GM19397 (cell line): ENCODE results near the gene ADAMTS15.

Source experiments
- ATAC-seq: cut with Tn5 transposase; IDR thresholded peaks from one replicate; pipeline ENCODE4 v1.9.1; 2021; ENCODE audit warnings: mild to moderate bottlenecking, moderate library complexity; ENCODE audit not compliant: unreplicated experiment

The ADAMTS15 gene

DNA sequence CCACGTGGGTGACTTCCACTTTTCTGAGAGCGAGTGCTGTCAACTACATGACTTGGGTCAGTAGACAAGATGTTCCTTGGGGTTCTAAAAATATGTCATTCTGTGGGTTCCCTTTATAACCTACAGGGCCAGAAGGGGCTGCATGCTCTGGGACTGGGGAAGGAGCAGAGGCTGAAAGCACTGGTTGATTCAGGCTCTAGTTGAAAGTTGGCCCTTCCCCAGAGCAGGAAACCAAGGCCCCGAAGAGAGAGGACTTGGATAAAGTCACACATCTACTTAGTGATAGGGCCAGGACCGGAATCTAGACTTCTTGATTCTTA, 9.9 kb downstream of the ADAMTS15 start:
- no peak for ATAC-seq

DNA sequence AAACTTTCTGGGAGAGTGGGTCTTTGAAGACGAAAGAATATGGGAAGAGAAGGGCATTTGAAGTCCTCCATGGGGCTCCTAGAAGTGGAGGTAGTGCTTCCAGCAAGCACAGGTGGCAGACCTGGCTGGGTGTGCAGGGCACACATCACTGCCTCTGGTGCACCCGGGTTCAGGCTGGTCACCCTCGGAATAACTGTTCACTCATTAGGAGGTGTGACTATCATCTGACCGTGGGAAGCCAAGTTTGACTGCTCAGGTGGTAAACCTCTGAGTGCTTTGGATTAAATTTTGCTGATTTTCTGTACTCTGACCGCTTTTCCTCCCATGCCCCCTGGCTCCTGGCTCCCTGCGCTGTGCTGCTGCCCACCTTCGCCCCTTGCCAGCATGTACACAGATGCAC, 11.1 kb downstream of the ADAMTS15 start:
- ATAC-seq = no peak

DNA sequence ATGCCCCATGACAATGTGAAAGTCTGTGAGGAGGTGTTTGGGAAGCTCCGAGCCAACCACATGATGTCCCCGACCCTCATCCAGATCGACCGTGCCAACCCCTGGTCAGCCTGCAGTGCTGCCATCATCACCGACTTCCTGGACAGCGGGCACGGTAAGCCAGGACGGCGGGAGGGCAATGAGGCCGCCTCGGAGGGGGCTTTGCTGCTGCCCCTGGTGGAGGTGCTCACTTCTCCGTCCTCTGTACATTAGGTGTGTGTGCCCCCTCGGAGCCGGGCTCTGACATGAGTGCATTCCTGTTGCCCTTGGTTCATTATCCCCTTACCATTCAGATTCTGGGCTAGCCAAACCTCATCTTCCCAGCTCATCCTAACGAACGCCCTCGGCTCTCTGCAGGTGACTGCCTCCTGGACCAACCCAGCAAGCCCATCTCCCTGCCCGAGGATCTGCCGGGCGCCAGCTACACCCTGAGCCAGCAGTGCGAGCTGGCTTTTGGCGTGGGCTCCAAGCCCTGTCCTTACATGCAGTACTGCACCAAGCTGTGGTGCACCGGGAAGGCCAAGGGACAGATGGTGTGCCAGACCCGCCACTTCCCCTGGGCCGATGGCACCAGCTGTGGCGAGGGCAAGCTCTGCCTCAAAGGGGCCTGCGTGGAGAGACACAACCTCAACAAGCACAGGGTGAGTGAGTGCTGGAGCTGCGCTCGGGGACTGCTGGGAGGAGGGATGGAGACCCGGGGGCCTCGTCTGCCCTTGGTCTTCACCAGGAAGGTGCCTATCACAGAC, 13.8 kb downstream of the ADAMTS15 start:
- no peak for ATAC-seq

DNA sequence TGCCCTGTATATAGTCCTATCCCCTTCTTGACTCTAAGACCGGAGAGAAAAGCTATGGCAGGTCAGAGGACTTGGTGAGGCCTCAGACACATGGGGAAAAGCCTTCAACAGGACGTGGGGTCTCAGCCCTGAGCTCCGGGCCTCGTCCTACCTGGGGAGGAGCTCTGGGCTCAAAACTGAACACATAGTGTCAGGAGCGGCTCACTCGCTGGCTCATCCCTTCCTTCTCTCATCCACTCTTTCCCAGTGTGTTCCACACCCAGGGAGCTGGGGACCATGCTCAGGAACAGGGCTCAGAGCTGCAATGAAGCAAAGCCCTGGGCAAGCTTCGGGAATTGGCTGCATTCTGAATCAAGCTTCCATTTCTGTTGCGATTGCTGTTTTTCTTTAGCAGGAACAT, 14.5 kb downstream of the ADAMTS15 start:
- ATAC-seq = no peak

DNA sequence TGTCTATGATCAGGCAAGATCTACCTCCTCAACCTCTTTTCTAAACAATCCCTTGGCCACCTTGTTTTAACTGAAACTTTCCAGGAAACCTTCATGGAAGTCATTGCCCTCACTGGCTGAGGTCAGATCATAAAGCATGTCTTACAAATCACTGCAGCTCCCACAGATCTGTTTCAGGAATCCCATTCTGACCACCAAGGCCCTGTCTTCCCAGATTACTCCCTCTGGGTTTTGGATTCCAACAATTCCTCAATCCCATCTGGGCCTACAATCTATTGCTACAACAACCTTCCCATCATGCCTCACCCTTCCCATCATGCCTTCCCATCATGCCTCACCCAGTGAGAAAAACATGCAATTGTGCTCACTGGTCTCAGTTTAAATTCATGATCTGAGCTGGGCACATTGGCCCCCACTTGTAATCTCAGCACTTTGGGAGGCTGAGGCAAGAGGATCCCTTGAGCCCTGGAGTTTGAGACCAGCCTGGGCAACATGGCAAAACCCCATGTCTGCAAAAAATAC, 15.9 kb downstream of the ADAMTS15 start:
- no peak for ATAC-seq

DNA sequence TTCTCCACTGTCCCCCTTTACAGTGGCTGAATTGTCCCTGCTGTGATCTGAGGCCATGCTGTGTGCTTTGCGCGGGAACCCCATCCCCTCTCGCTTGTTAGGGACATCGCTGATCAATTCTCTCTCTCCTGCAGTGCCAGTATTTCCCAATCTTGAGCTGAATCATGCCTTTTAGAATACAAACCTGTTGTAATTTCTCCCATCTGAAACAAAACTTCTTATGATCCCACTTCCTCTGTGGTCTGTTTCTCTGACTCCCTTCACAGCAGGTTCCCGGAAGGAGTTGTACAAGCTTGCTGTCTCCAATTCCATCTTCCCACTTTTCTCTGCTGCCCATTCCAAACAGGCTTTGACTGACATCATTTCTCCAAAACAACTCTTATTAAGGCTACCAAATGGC, 16.8 kb downstream of the ADAMTS15 start:
- ATAC-seq = no peak

DNA sequence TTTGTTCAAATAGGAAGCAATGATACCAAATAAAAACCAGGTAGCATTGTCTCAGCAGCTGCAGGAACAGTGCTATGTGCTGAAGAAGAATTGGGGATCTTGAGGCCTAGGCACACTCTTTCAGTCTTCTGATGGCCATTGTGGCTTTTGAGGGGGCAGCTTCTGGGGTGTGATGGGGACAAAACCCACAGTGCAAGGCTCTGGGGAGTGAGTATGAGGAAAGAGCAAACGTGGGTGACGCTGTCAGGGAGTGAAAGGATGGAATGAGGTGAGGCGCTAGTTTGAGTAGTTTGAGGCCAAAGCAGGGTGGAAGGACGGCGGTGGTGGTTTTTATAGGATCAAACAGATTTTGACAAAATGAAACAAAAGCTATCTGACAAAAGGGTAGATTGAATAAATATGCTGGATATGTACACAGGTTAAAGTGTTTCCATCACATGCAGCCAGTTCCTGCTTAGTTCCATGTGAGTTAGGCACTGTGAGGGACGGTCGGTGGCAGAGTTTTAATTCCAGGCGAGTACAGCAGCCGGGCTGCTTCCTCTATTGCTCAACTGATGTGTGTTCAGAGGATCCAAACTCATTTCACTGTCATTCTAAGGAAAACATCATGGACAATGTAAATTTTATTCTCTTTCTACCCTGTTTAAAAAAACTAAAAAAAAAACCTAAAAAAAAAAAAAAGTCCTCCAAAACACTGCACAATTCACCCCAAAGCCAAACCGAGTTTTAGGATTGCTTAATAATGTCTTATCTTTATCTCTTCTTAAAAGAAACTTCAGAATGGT, 18.9 kb downstream of the ADAMTS15 start:
- no peak for ATAC-seq

DNA sequence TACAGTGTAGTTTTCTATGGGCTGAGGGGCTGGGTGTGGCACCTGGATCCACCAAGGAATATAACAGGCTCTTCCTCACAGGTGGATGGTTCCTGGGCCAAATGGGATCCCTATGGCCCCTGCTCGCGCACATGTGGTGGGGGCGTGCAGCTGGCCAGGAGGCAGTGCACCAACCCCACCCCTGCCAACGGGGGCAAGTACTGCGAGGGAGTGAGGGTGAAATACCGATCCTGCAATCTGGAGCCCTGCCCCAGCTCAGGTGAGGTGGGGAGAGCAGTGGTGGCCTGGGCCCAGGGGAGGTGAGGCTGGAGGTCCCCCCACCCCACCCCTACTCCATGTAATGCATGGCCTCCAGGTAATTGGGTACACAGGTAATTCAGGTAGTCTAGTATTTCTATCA, 20.7 kb downstream of the ADAMTS15 start:
- ATAC-seq = no peak

DNA sequence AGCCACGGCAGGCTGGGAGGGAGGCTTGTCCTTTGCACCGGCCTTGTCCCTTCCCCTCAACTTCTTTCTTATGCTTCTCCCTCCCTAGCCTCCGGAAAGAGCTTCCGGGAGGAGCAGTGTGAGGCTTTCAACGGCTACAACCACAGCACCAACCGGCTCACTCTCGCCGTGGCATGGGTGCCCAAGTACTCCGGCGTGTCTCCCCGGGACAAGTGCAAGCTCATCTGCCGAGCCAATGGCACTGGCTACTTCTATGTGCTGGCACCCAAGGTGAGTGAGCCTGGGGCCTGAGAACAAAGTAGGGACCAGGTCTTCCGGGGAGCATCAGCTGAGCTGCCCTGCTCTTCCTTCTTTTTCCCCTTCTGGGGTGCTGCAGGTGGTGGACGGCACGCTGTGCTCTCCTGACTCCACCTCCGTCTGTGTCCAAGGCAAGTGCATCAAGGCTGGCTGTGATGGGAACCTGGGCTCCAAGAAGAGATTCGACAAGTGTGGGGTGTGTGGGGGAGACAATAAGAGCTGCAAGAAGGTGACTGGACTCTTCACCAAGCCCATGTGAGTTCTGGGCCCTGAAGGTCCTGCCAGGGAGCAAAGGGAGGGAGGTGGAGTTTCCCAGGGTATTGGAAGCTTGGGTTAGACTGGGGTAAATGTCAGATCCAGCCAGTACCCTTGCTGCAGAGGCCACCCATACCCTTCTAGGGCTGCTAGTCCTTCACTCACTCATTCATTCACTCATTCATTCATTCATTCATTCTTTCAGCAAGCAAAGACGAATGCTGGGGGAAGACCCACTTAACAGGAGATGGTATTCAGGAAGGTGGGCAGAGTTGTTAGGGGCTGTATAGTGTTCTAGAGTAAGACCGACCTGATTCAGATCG, 22.6 kb downstream of the ADAMTS15 start:
- ATAC-seq = no peak

DNA sequence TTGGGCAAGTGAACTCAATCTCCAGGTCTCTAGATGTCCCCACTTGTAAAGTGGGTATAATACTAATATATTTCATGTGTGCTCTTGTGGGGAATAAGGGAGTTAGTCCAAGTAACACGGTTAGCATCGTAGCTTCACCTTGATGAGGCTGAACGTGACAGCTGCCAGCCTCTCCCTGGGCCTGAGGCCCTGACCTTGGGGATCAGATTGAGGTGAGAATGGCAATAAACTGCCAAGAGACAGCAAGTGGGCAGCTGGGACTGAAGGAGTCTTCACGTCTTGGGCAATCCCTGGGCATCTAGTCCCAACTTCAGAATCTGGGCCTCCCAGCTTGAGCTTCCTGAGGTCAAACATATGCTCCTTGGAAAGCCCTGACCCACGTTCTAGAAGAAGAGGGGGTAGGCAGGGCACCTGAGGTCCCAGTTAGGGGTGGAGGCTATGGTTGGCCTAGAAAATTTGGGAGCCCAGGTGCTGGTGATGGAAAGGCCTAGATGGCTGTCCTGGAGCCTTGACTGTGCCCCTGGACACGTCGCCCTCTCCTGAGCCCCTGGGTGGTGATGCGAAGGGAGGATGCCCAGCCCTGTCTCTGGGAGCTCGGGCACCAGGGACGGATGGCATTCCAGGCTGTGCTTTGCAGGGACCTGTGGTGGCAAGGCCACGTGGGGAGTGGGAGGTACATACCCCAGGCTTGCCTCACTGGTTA, 23.4 kb downstream of the ADAMTS15 start:
- ATAC-seq = no peak

DNA sequence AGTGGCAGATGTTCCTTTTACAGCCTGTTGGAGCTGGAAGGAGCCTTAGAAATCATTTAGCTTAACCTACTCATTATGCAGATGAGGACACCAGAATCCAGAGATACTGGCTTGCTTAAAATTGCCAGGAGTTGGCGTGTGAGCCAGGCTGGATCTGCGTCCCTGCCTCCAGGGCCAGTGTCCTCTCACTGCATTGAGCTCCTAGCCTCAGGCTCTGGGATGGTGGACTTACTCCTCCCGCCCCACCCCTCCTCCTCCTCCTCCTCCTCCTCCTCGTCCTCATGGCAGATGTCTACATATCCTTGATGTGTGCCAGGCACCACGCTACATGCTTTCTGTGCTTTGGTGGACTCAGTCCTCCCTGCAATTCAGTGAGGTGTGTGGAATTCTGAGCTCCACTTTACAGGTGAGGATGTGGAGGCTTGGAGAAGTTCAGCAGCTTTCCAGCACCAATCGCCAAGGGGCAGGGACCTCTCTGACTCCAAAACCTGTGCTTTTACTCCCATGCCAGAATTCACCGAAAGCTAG, 24.1 kb downstream of the ADAMTS15 start:
- ATAC-seq = no peak

DNA sequence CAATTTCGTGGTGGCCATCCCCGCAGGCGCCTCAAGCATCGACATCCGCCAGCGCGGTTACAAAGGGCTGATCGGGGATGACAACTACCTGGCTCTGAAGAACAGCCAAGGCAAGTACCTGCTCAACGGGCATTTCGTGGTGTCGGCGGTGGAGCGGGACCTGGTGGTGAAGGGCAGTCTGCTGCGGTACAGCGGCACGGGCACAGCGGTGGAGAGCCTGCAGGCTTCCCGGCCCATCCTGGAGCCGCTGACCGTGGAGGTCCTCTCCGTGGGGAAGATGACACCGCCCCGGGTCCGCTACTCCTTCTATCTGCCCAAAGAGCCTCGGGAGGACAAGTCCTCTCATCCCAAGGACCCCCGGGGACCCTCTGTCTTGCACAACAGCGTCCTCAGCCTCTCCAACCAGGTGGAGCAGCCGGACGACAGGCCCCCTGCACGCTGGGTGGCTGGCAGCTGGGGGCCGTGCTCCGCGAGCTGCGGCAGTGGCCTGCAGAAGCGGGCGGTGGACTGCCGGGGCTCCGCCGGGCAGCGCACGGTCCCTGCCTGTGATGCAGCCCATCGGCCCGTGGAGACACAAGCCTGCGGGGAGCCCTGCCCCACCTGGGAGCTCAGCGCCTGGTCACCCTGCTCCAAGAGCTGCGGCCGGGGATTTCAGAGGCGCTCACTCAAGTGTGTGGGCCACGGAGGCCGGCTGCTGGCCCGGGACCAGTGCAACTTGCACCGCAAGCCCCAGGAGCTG, 24.8 kb downstream of the ADAMTS15 start:
- ATAC-seq = no peak

DNA sequence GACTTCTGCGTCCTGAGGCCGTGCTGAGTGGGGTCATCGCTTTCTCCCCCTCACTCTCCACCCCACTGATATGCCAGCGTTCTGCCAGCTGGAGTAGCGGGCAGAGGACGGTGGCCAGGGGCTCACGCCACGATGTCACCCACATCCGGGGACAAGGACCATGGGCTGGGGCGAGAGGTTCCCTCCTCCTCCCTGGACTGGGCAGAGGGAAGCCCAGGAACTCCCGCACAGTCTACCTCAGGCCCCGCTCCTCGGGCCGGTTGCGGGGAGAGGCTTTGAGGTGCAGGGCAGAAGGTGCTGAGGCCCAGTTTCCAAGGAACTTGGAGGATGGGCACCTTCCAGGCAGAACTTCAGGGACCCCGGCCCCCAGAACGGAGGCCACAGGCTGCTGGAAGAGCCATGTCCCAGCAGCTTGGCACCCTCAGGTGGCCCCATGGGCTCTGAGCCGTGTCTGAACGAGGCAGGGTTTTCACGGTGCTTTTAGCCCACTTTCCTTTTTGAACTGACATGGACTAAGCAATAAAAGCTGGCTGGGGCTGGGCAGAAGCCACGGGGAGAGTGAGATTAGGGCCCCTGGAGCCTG, 25.4 kb downstream of the ADAMTS15 start:
- no peak for ATAC-seq

DNA sequence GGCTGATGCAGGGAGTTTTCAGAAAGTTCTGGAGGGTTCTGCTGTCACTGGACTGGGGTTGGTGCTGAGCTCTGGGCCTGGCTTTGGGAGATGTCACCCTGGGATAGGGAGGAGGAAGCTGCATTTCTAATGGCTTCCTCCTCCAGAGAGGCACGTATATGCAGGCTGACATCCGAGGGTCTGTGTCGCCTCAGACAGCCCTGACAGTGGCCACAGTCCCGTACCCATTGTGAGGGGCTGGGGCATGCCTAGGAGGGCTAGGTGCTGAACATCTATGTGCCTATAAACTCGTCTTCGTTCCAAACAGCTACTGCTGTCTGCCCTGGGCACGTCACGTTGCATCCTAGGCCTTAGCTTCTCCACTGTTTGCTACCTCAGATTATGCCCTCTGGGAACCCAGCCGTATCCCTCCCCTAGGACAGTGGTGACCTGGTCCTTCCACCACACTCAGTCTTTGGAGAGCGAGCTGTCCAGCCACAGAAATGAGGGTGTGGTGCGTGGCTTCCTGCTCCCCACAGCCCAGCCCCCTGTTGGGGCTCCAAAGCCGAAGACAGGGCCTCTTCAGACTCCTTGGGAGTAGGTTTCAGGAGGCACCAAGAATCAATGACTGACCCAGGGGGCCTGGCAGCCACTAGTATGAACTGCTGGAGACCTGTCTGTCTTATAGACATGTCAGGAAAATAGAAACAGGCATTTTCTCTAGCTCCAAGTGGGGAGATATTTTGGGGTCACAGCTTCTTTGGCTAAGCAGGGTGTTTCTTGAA, 26.4 kb downstream of the ADAMTS15 start:
- no peak for ATAC-seq

DNA sequence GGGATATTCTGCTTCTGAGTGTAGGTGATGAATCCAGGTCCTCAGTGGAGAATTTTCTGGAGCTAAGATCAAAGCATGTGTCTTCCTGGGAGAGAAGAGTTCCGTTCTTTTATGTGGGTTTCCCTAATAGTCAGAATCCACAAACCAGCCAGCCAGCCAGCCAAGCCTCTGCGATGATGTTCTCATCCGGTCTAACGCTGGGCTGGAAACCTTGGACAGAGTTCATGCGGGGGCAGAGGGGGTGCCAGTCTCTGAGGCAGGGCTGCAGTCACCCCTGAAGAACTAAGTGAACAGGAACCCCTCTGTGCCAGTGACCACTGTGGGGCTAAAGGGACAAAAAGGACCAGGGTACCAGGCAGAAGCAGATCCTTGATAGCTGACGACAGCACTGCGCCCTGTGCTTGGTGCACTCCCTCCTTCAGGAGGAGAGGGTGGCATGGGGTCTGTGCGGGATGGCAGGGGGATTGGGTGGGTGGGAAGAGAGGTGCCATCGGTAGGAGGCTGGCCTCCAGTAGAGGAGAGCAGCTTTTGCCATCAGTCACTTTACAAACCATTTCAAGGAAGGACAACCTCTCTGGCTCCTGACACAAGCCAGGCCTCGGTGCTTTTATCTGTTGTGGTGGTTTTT, 27.1 kb downstream of the ADAMTS15 start:
- ATAC-seq = no peak

DNA sequence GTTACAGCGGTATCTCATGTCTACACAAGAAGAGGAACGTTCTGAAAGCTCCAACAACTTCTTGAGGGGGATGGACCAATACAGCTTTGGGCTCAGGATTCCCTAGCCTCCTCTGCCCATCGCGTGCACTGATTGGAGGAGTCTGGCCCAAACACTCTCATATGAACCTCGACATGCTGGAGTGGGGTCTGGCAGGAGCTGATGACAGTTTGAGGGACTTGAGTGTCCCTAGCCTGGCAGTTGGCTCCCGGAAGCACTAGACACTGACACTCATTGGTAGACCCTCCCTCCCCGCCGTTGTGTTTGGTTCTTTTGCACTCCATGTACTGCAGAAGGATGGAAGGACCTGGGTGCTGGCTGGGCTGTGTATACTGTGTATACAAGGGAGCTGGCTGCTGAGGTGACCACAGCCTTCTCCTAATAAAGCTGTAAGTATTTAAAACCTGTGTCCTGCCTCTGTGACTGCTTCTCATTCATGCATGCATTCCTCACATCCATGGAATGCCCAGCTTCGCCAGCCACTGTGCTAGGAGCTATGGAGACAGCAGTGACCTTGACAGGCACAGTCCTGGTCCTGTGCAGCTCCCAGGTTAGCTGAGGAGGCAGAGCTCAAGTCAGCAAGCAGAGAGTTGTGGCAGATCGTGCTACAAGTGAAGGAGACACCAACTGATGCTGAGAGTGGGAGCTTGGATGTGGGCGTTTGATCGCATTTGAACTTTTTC, 27.9 kb downstream of the ADAMTS15 start:
- ATAC-seq = no peak

DNA sequence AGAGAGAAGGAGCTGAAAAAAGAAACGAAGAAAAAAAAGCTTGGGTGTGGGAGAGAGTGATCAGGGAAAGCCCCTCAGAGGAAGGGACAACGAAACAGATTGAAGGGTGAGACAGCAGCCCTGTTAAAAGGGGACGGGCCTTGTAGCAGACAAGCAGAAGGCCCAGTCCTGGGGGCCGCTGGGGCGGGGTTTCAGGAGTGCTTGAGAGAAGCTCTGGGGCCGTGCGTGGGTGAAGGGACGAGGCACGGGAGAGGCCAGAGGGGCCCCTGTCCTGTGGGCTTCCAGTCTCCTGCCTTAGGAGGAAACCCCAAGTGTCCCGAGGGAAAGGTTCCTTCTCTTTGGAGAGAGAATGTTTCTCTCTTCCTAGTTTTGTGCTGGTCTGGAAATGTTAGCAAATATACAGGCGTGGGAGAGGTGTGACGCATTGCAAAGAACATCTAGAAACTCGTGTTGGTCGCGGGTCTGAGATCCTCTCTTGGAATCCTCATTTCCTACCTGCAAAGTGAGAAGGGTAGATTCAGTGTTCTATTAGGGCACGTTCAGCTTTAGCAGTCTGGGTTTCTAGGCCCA, 28.6 kb downstream of the ADAMTS15 start:
- ATAC-seq = no peak
